HG02763 (cell line): ENCODE results near the gene CDKN1C.

Experiments
- ATAC-seq: cut with Tn5 transposase; IDR thresholded peaks from one replicate; pipeline ENCODE4 v1.9.1; 2021; ENCODE audit warnings: mild to moderate bottlenecking, moderate library complexity; ENCODE audit not compliant: unreplicated experiment

Gene CDKN1C

GRCh38 chr11:2870460-2870859, 15.1 kb downstream of the CDKN1C start:
- no peak for ATAC-seq

GRCh38 chr11:2869561-2870427, 15.8 kb downstream of the CDKN1C start:
- ATAC-seq, result no peak

DNA sequence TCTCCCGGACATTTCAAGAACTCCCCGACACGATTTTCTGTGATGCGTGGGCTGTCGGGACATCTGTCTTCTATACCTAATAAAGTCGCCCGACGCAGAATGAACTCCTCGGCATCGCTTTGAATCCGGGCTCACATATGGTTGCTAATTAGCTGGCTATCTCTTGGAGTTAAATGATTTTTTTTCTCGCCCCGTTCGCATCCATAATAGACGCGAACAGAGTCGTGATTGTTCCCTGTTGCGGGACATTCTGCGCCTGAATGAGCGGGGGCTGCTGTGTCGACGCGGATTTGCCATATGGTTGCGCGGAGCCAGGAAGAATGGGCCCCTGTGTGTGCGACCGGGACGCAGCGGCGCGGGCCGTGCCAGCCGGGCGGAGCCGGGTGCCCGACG, 16.4 kb downstream of the CDKN1C start:
- ATAC-seq, result no peak

DNA sequence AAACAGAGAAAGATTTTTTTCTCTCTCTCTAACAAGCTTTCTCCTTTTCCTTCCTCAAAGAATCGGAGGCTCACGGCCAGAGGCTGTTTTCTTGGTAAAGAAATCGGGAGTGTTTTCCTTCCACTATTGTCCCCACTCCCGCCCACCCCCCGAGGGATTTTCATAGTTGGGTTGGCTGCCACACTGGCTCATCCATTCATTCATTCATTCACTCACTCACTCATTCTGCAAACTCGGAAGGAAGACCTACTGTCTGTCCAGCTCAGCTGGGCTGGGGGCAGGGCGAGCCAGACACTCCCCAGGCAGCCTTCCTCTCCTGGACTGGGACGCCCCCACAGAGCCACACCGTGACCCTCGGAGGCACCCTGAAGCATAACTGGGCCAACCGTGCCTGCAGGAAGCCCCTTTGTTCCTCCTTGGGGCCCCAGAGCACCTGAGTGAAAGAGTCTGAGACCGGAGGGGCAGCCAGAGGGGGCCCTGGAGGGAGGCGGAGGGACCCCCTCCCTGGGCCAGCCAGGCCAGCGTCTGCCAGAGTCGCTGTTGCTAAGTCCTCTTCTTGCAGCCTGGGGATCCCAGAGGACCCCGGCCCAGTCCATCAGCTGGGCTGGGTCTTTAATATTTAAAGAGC, 17.0 kb downstream of the CDKN1C start:
- no peak for ATAC-seq

DNA sequence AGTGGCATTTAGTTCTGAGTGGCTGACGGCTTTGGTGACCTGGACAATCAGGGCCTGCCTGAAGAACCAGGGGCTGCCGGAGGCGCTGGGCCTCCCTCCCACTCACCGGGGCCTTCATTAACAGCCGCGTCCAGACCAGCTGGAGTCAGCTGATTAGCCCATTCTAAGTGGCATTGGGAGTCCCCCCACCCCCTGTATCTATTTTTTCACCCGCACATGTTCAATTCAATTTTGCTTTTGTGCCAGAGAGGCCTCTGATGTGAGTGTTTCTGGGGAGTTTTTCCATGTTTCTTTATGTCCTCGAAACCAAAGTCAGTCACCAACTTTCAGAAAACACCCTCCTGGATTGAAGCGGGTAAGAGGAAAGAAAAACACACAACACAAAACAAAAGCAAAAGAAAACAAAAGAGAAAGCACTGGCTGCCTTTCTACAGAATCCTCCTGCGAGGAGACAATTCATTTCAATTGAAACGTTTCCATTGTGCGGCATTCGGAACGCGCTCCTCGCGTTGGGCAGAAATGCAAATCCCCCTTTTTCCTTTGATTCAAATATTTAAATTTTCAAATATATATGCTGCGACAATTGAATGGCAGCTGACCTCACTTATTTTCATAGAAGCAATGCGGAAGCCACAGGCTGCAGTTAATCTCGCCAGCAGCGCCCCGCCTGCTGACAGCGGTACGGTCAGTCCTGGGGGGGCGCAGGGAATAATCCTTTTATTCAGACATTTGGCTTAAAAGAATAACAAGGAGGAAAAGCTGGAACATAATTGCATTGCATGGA, 17.7 kb downstream of the CDKN1C start:
- no peak for ATAC-seq

DNA sequence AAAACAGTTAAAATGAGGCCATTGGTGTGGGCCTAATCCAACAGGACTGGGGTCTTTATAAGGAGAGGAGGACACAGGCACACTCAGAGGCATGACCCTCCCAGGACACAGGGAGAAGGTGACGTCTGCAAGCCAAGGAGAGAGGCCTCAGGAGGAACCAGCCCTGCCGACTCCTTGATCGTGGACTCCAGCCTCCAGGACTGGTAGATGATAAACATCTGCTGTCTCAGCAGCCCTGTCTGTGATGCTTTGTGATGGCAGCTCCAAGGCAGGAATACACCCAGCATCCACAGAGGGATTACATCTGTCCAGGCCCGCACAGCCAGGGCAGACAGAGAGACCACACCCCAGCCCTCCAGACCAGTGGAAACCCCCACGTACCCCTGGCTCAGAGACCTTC, 18.4 kb downstream of the CDKN1C start:
- no peak for ATAC-seq

DNA sequence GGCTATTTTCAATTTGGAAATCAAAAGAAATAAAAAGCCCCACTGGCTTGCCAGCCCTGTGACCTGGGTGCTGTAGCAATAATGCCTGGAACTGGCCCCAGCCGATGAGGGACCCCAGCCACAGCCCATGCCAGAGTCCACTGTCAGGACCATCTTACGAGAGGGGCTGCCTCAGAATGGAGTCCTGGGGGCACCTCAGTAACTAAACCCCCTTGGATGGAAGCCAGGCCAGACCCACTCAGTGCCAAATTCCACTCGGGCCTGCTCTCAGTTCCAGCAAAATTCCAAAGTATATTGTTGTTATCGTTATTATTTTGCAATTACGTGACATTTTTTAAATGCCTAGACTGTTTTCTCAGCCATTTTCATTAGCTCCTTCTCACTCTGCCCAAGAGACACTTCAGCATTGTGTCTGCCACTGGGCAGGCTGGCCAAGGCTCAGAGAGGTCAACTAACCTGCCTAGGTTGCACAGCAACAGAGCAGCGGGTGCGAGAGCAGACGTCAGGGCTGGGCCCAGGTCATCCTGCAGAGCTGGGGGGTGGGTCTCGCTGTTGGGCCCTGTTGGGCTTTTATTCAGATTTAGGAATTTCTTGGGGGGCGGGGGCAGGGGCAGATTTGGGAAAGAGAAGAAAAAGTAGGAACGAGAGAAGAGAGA, 19.5 kb downstream of the CDKN1C start:
- ATAC-seq, result no peak

DNA sequence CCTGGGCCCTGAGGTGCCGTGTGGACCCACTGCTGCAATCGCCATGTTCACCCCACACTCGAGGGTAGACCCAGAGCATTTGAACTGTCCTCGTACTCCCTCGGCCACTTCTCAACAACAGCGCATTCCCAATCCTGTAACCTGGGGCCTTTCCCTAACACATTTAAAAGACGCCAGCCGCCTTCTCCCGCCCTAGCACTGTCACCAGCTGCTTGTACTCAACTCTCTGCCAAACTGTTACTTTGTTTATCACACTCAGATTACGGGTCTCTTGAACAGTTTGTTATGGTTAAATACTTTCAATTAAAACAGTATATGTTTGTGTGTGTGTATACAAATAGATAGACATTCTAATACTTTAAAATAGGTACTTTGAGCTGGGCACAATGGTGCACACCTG, 20.7 kb downstream of the CDKN1C start:
- ATAC-seq, result no peak

- ATAC-seq, result no peak
These were observed 22.3 kb downstream of the CDKN1C start for GRCh38 chr11:2863276-2863618.

GRCh38 chr11:2862395-2863275, 22.9 kb downstream of the CDKN1C start:
- ATAC-seq, result no peak

DNA sequence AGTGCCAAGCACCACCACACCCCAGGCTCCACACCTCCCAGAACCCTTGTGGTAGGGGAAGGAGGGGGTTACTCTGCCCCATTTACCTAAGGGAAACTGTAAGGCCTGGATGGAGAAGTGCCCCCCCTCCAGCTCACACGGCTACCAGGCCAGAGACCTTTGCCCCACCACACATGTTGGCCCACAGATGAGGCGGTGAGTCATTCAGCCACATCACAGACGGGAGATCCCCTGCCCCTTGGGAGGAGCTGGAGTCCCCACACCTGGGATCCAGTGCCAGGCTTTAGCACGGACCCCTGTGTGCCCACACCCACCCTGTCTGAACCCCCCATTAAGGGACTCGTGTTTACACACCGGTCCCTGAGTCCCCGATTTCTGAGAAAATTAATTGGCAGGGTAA, 24.9 kb downstream of the CDKN1C start:
- ATAC-seq, result no peak

DNA sequence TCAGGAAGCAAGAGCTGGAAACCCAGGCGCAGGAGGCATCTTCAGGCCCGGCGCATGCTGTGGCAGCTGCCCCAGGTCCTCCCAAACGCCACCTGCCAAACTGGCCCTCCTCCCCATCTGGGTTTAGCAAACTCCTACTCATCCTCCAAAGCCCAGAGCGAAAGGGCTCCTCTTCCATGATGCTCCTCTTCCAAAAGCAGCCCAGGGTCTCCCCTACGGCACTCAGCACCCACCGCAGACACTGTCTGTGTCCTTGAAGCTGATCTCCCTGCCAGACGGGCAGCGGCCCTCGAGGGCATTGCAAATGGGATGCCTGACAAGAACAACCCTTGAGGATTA, 25.9 kb downstream of the CDKN1C start:
- no peak for ATAC-seq

DNA sequence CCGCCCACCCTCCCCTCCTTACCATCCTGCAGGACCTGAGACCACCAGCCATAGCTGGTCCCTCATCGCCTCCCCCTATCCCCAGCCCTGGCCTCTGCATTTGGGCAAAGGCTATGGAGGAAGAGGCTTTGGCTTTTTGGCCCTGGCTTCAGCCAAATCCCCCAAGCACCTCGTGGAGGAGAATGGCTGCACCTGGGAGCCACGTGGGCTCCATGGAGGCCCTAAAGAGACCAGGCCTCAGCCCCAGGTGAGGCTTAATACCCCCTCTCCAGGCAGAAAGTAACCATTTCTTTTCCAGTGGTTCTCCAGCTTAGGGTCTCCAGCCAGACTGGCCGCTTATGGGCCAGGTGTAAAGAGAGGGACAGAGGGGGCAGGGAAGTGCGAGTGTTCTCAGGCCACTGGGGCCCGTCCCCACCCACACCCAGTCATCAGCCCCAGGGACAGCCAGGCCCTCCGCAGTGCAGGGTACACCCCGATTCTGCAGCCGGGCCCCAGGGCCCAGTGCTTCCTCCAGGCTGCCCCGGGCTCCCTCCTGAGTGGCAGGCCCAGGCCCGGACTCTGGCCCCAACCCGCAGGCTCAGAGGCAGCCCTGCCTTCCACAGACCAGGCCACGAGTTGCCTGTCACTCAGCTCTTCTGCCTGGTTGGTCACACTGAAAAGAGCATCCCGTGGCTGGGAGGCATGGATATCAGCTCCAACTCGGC, 26.4 kb downstream of the CDKN1C start:
- no peak for ATAC-seq

DNA sequence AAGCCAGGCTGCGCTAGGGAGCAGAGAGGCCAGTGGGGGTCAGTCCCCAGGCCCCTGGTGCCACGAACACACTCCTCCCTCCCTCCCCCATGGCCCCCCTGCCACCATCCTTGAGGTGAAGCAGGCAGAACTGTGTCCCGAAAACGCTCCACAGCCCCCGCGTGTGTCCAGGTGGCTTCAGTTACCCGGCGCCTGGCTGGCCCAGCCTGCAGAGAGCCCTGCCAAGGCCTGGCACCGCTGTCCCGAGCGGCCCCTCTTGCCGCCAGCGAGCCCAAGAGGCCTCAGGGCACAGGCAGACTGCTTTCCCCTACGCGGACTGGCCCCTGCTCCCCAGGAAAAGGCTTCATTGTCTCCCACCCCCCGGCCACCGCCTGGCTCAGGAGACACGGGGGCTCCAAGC, 27.7 kb downstream of the CDKN1C start:
- no peak for ATAC-seq

- no peak for ATAC-seq
These were observed 28.3 kb downstream of the CDKN1C start for GRCh38 chr11:2857276-2857675.

DNA sequence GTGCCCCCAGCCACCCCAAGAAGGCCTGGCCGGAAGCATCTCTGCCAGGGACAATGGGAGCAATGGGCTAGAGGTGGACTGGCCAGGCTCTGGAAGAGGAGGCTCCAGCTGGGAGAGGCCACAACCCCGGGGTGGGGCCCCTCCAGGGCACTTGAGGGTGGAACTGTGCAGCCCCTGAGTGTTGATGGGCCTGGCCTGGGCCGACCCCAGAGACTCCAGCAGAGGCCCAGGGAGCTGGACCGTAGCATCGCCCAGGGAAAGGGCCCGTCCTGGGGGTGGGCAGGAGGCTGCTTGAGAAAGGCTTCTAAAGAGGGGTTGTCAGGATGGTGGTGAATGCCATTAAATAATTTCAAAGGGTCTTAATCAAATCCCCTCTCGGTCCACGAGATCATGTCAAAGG, 30.4 kb downstream of the CDKN1C start:
- no peak for ATAC-seq

GRCh38 chr11:2853997-2854560, 31.5 kb downstream of the CDKN1C start:
- ATAC-seq, result no peak

- no peak for ATAC-seq
These were observed 32.2 kb downstream of the CDKN1C start for GRCh38 chr11:2853401-2853800.

- no peak for ATAC-seq
These were observed 35.4 kb downstream of the CDKN1C start for GRCh38 chr11:2849994-2850770.
